H1 (cell line): ENCODE data around the gene ULK3. TPM values are rescaled to one million over a fixed set of nuclear protein-coding genes. Genes with fewer than 3 reads are reported as not detected.

Experiments
- CHD7 ChIP-seq: fragments of 300-600 bp; sonication (generic); IDR thresholded peaks from 2 replicates; pipeline ENCODE4 v1.7.1; 2012; ENCODE audit warnings: low read length, moderate library complexity, mild to moderate bottlenecking, inconsistent platforms; ENCODE audit not compliant: insufficient replicate concordance
- HDAC6 ChIP-seq: IDR thresholded peaks from one replicate; pipeline ENCODE4 v1.7.1; 2012; ENCODE audit warnings: low read depth, mild to moderate bottlenecking, inconsistent platforms, low read length, moderate library complexity
- KDM1A ChIP-seq: fragments of 200-600, 300-600 bp; sonication (generic); IDR thresholded peaks from 2 replicates; pipeline ENCODE4 v1.7.1; 2016; ENCODE audit warnings: mild to moderate bottlenecking, low read length, borderline replicate concordance
- MAX ChIP-seq: IDR thresholded peaks from 2 replicates; pipeline ENCODE4 v1.6.1; 2012; ENCODE audit warnings: inconsistent platforms
- PHF8 ChIP-seq: fragments of 200-600 bp; sonication (generic); conservative IDR thresholded peaks from 2 replicates; pipeline ENCODE4 v1.7.1; 2012; ENCODE audit warnings: low read depth, mild to moderate bottlenecking, inconsistent platforms, low read length, moderate library complexity
- polyA plus RNA-seq, 7 experiments: library from polyadenylated mRNA; depleted of rRNA in 3 of 7; stranded (reverse) in 5 of 7; unstranded in 2 of 7; fragments of >200 nt in 5 of 7; fragments of 200-250 nt in 2 of 7; gene quantifications; 1 replicate in 5 of 7; 2 replicates in 1 of 7; 4 replicates in 1 of 7; pipeline versions ENCODE4 v1.2.1 to v1.2.3, GENCODE V29; 2011 to 2013; ENCODE audit warnings: missing spikeins in 2 of 7, mixed read lengths in 2 of 7
- total RNA-seq: library from RNA; stranded (reverse); fragmentation: NEBNext Ultra II Directional; extraction: Animal tissue kit (Norgen Biotek cat#: 25700); gene quantifications from 2 replicates; pipeline ENCODE4 v1.2.1, GENCODE V29; 2021

The ULK3 gene
- total and polyA plus RNA-seq, 2 of the 8 experiments (the other 6 are each of a cell fraction or from before 2014, with no cell fraction given) = 27.1 to 34.4 TPM

- TF ChIP-seq PHF8 (no peak), CHD7 (no peak), KDM1A (no peak), HDAC6 (no peak), MAX (no peak)
These were observed 20.5 kb upstream of the ULK3 start (continued) for GRCh38 chr15:74863239-74864056.
